Mesenchymal stem cell (in vitro differentiated cells and primary cell): ENCODE data around the gene YEATS4.

ENCODE experiments used
- DNase-seq: peaks from one replicate; pipeline ENCODE4 v3.0.0-alpha.2; 2013
- H2AFZ ChIP-seq: one replicate; pipeline ENCODE4 v1.6.1; 2013; ENCODE audit warnings: low read depth, mild to moderate bottlenecking, control low read depth, inconsistent platforms, low read length, moderate library complexity
- H2AK5ac ChIP-seq: 2 replicates; pipeline ENCODE4 v1.6.1; 2013; ENCODE audit warnings: low read length, moderate library complexity, mild to moderate bottlenecking, inconsistent platforms; ENCODE audit not compliant: severe bottlenecking
- H2BK120ac ChIP-seq: one replicate; pipeline ENCODE4 v1.6.1; 2013; ENCODE audit warnings: low read depth, mild to moderate bottlenecking, inconsistent platforms, low read length, moderate library complexity
- H2BK12ac ChIP-seq, 2 experiments: one replicate each; pipeline ENCODE4 v1.6.1; 2013; ENCODE audit warnings: inconsistent platforms in 2 of 2, low read length in 2 of 2, mild to moderate bottlenecking in 2 of 2, moderate library complexity in 2 of 2, control low read depth in 1 of 2
- H2BK15ac ChIP-seq: one replicate; pipeline ENCODE4 v1.6.1; 2013; ENCODE audit warnings: mild to moderate bottlenecking, low read depth, inconsistent platforms; ENCODE audit not compliant: poor library complexity, severe bottlenecking
- H2BK5ac ChIP-seq: 2 replicates; pipeline ENCODE4 v1.6.1; 2013; ENCODE audit warnings: low read depth, mild to moderate bottlenecking, low read length, control low read depth, inconsistent platforms; ENCODE audit not compliant: poor library complexity, severe bottlenecking
- H3K14ac ChIP-seq, 2 experiments: one replicate each; pipeline ENCODE4 v1.6.1; 2013; ENCODE audit warnings: inconsistent platforms in 2 of 2, low read length in 2 of 2, control low read depth in 1 of 2, mild to moderate bottlenecking in 1 of 2, moderate library complexity in 1 of 2
- H3K18ac ChIP-seq, 2 experiments: one replicate each; pipeline ENCODE4 v1.6.1; 2013; ENCODE audit warnings: inconsistent platforms in 2 of 2, low read length in 2 of 2, control low read depth in 1 of 2, low read depth in 1 of 2, mild to moderate bottlenecking in 1 of 2
- H3K23ac ChIP-seq, 2 experiments: one replicate each; pipeline ENCODE4 v1.6.1; 2013; ENCODE audit warnings: inconsistent platforms in 2 of 2, low read length in 2 of 2, mild to moderate bottlenecking in 2 of 2, moderate library complexity in 2 of 2, control low read depth in 1 of 2
- H3K27ac ChIP-seq: 2 replicates; pipeline ENCODE4 v1.5.1; 2013; ENCODE audit warnings: mild to moderate bottlenecking, moderate library complexity, low read length, control low read depth, inconsistent platforms; ENCODE audit not compliant: poor library complexity, severe bottlenecking
- H3K27me3 ChIP-seq, 2 experiments: 2 replicates each; pipeline versions ENCODE4 v1.6.1 to v1.7.0; 2013; ENCODE audit warnings: low read length in 2 of 2, mild to moderate bottlenecking in 2 of 2, moderate library complexity in 2 of 2, control low read depth in 1 of 2, inconsistent platforms in 1 of 2; ENCODE audit not compliant: control insufficient read depth in 1 of 2, insufficient read depth in 1 of 2
- H3K36me3 ChIP-seq, 2 experiments: 2 replicates each; pipeline versions ENCODE4 v1.6.1 to v1.7.0; 2013; ENCODE audit warnings: low read length in 2 of 2, control low read depth in 1 of 2, inconsistent platforms in 1 of 2, low read depth in 1 of 2, mild to moderate bottlenecking in 1 of 2; ENCODE audit not compliant: insufficient read depth in 2 of 2, control insufficient read depth in 1 of 2
- H3K4ac ChIP-seq, 2 experiments: one replicate each; pipeline ENCODE4 v1.6.1; 2013; ENCODE audit warnings: inconsistent platforms in 2 of 2, low read length in 2 of 2, mild to moderate bottlenecking in 2 of 2, moderate library complexity in 2 of 2, control low read depth in 1 of 2, low read depth in 1 of 2
- H3K4me1 ChIP-seq: 2 replicates; pipeline ENCODE4 v1.6.1; 2013; ENCODE audit warnings: low read depth, low read length, control low read depth; ENCODE audit not compliant: control insufficient read depth, insufficient read depth
- H3K4me2 ChIP-seq: 2 replicates; pipeline ENCODE4 v1.6.1; 2013; ENCODE audit warnings: low read length, mild to moderate bottlenecking, inconsistent platforms; ENCODE audit not compliant: poor library complexity, severe bottlenecking
- H3K4me3 ChIP-seq, 2 experiments: 2 replicates each; pipeline versions ENCODE4 v1.5.1 to v1.7.0; 2013; ENCODE audit warnings: low read length in 2 of 2, mild to moderate bottlenecking in 2 of 2, control low read depth in 1 of 2, low read depth in 1 of 2; ENCODE audit not compliant: insufficient read depth in 1 of 2
- H3K79me1 ChIP-seq: replicated peaks from 2 replicates; pipeline ENCODE4 v1.6.1; 2013; ENCODE audit warnings: mild to moderate bottlenecking, control low read depth, low read length, inconsistent platforms; ENCODE audit not compliant: poor library complexity, severe bottlenecking
- H3K9ac ChIP-seq: 2 replicates; pipeline ENCODE4 v1.7.0; 2013; ENCODE audit warnings: mild to moderate bottlenecking, low read length, moderate library complexity
- H3K9me3 ChIP-seq: 2 replicates; pipeline ENCODE4 v1.7.0; 2013; ENCODE audit warnings: mild to moderate bottlenecking, low read length; ENCODE audit not compliant: control insufficient read depth
- H4K8ac ChIP-seq: one replicate; pipeline ENCODE4 v1.6.1; 2013; ENCODE audit warnings: inconsistent platforms, mild to moderate bottlenecking, low read length, moderate library complexity
- H4K91ac ChIP-seq: one replicate; pipeline ENCODE4 v1.6.1; 2013; ENCODE audit warnings: mild to moderate bottlenecking, low read length, inconsistent platforms
- WGBS: methylation state at CpG from one replicate; pipeline ENCODE4 v1.1.7; 2013; ENCODE audit warnings: mixed read lengths; 5-methylcytosine and 5-hydroxymethylcytosine counted together

The YEATS4 gene

DNA sequence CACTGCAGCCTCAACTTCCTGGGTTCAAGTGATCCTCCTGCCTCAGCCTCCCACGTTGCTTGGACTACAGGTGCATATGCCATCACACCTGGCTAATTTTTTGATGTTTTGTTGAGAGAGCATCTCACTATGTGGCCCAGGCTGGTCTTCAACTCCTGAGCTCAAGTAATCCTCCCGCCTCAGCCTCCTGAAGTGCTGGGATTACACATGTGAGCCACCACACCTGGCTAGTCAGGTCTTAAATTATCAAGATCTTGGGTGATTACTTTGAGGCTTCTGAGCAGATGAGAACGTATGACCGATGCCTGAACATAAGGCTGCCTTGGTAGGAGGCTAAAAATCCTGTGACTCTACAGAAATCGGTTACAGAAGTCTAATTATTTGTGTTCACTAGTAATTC lies 57.7 kb downstream of the YEATS4 start:
- H2AK5ac ChIP-seq = no peak overlapping the region
- H3K9me3 ChIP-seq = no peaks in the 10 kb centered on the region
- H3K4me2 ChIP-seq = no peak overlapping the region
- H2BK120ac ChIP-seq = no peak overlapping the region
- H3K27me3 ChIP-seq = no peaks in the 10 kb centered on the region
- H3K79me1 ChIP-seq = no peaks in the 10 kb centered on the region
- no peak overlapping the region for H2BK12ac ChIP-seq
- peaks cover 6% of the 10 kb centered on the region for H3K4me1 ChIP-seq
- H3K23ac ChIP-seq = no peak overlapping the region
- H3K27ac ChIP-seq = no peak overlapping the region
- H3K14ac ChIP-seq = no peak overlapping the region
- no peaks in the 10 kb centered on the region for H3K36me3 ChIP-seq
- H4K91ac ChIP-seq = no peak overlapping the region
- no peak overlapping the region for H2BK5ac ChIP-seq
- no peak overlapping the region for H3K4me3 ChIP-seq
- H3K9ac ChIP-seq = no peak overlapping the region
- H2BK15ac ChIP-seq = no peak overlapping the region
- no peak overlapping the region for H4K8ac ChIP-seq
- H3K4ac ChIP-seq = no peak overlapping the region
- no peak overlapping the region for H3K18ac ChIP-seq
- H2AFZ ChIP-seq = no peak overlapping the region
- 95% methylated on average over 5 of the region's 5 CpGs for WGBS
- DNase-seq = no peak

DNA sequence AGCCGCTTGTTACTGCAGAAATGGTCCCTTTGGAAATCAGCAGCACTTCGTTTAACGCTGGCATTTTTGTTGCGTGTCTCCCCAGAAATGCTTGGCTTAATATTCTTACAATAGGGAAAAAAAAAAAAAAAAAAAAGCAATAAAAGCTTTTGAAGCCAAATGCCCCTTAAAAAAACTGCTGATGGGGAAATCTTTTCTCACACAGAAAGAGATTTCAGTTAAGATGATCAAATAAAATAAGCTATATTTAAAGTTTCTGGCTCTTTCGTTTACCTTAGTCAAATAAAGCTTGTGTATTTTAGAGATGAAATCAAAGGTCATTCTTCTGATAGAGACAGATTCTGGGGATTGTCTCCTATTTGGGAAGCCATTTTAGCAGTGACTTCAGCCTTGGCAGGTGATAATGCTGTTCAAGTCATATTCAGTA lies 58.2 kb downstream of the YEATS4 start:
- Histone ChIP-seq H3K14ac (no peak overlapping the region), H3K4me1 (peaks cover 6% of the 10 kb centered on the region), H3K27ac (no peak overlapping the region), H4K91ac (no peak overlapping the region), H3K4me2 (no peak overlapping the region), H2BK15ac (no peak overlapping the region), H3K27me3 (no peaks in the 10 kb centered on the region), H2BK120ac (no peak overlapping the region), H3K4me3 (no peak overlapping the region), H3K18ac (no peak overlapping the region), H2BK5ac (no peak overlapping the region), H3K9me3 (no peaks in the 10 kb centered on the region), H4K8ac (no peak overlapping the region), H3K4ac (no peak overlapping the region), H2AK5ac (no peak overlapping the region), H2BK12ac (no peak overlapping the region), H2AFZ (no peak overlapping the region), H3K23ac (no peak overlapping the region), H3K79me1 (no peaks in the 10 kb centered on the region), H3K36me3 (no peaks in the 10 kb centered on the region), H3K9ac (no peak overlapping the region)
- 99% methylated on average over 3 of the region's 5 CpGs for WGBS
- DNase-seq = no peak

DNA sequence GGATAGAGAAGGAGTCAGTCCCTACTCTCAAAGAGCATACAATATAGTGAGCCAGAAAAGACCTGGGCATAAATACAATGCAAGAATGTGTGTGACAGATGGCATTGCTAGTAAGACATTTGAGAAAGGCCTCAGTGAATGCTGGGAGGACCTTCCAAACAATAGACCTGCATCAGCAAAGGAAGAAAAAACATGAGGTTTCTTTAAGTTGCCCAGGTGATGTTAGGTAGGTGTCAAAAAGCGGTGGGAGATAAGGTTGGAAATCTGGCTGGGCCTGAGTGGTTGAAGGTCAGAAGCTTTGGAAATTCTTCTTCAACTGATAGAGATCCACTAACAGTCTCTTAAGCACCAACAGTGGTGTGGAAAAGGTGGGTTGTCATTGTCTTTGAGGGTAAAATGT lies 60.2 kb downstream of the YEATS4 start:
- Histone ChIP-seq H3K27ac (no peak overlapping the region), H2BK120ac (no peak overlapping the region), H3K9me3 (no peaks in the 10 kb centered on the region), H2BK15ac (no peak overlapping the region), H3K14ac (no peak overlapping the region), H3K23ac (no peak overlapping the region), H3K9ac (no peak overlapping the region), H3K36me3 (no peaks in the 10 kb centered on the region), H3K4me2 (no peak overlapping the region), H4K91ac (no peak overlapping the region), H2AFZ (no peak overlapping the region), H2BK12ac (no peak overlapping the region), H2BK5ac (no peak overlapping the region), H2AK5ac (no peak overlapping the region), H3K79me1 (no peaks in the 10 kb centered on the region), H3K18ac (no peak overlapping the region), H3K4me3 (no peak overlapping the region), H3K27me3 (no peaks in the 10 kb centered on the region), H3K4me1 (peaks cover 6% of the 10 kb centered on the region), H3K4ac (no peak overlapping the region), H4K8ac (no peak overlapping the region)
- no peak for DNase-seq
- WGBS = 100% methylated on average over 1 of the region's 1 CpG

DNA sequence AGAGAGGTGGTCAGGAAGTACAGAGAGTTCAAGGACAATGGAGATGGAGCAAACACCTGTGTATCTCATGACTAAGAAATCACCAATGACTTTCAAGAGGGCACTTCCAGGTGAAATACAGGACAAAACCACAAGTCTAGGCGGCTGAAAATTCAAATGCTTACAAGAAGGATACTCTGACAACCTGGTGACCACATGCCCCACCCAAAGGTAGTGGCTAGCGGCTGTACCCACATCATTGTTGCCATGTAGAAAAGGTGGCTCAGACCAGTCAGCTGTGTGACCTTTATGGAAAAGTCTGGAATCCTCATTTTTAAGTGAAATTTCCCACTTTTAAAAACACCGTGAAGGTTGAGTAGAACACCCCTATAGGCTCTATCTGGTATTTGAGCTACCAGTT lies 62.0 kb downstream of the YEATS4 start:
- Histone ChIP-seq H3K14ac (no peak overlapping the region), H3K27me3 (no peaks in the 10 kb centered on the region), H2BK120ac (no peak overlapping the region), H3K4me3 (no peak overlapping the region), H3K4ac (no peak overlapping the region), H4K91ac (no peak overlapping the region), H3K79me1 (no peaks in the 10 kb centered on the region), H3K9me3 (no peaks in the 10 kb centered on the region), H2BK15ac (no peak overlapping the region), H3K4me1 (no peaks in the 10 kb centered on the region), H3K9ac (no peak overlapping the region), H3K27ac (no peak overlapping the region), H2BK12ac (no peak overlapping the region), H3K4me2 (no peak overlapping the region), H3K18ac (no peak overlapping the region), H2BK5ac (no peak overlapping the region), H3K23ac (no peak overlapping the region), H2AFZ (no peak overlapping the region), H4K8ac (no peak overlapping the region), H3K36me3 (no peaks in the 10 kb centered on the region), H2AK5ac (no peak overlapping the region)
- WGBS = 93% methylated on average over 2 of the region's 3 CpGs
- DNase-seq = no peak
